ENCODE measurements around the gene KIF2C.
"Not testable (repeated sequence)": the region's sequence is repeated elsewhere in the genome, so short reads cannot be mapped to it uniquely, and the experiment has no call there.

KIF2C gene

DNA sequence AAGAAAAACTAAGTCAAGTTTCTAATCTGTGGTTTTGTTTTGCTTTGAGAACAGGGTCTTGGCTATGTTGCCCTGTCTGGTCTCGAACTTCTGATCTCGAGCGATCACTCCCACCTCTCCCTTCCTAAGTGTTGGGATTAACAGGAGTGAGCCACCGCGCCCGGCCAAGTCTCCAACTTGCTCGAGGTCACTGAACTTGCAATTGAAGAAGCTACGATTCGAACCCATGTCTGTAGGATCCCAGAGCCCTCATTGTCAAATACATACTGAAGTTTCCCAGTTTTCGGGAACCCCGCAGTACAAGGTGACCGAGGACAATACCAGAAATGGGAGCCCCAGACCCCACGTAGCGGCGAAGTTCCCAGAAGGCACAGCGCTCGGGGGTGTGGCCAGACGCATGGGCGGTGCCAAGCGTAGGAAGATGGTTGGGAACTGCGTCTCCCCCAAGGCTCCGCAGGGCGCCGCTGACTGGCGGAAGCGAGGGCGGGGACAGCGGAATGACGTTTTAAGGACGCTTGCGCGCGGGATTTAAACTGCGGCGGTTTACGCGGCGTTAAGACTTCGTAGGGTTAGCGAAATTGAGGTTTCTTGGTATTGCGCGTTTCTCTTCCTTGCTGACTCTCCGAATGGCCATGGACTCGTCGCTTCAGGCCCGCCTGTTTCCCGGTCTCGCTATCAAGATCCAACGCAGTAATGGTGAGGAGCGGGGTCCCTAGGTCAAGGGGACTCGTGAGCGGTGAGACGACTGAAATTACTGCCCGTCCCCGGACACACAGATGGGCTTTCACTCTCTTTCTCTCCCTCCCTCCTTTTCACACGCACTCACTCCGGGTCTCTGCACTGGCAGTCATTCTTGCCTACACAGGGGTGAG, at the start of gene KIF2C:
Gene KIF2C, plus strand, starts transcription at position 531 of the 872 bp plus-strand sequence. Its CDS starts 96 bp downstream, at position 627.
- DNase-seq: peak; percentile 97

DNA sequence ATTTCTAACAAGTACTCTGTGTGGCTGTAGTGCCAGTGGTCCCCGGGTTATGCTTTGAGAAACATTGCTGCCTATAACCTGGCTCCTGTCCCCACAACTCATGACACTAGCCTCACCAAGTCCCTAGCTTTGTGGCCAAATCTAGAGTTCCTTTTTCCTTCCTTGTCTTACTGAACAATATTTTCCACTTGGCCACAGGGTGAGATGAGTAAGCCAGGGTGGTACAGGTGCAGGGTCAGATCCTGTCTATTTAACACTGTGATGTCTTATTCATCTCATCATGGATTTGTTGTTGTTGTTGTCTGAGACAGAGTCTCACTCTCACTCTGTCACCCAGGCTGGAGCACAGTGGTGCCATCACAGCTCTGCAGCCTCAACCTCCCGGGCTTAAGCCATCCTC, 46.5 kb upstream of the KIF2C start:
- no peak for DNase-seq

- no peak for DNase-seq
Measured at GRCh38 chr1:44693900-44694299, 45.7 kb upstream of the KIF2C start.

DNA sequence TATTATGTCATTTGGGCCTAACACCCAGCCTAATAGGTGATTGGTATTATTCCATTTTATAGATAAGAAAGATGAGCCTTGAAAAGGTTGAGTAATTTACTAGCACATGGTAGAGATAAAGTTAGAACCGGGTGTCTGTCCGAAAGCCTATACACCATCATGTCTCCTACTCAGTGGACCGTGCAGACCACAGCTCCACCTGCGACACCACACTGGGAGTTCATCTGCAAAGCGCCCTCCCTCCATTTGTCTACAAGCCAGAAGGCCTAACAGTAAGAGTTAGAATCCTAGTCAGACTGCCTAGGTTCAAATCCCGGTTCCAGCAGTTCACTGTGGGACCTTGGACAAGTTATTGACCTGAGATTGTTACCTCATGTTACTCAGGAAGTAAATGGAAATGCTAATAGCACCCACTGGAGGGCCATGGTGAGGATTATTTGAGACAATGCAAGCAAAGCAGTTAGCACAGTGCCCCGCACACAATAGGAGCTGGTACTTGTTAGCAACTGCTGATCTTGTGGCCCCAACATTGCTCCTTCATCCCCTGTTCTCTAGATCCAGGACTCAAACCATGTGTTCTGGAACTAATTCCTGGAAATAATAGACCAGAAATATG, 44.7 kb upstream of the KIF2C start:
- no peak for DNase-seq

- no peak for DNase-seq
Measured at GRCh38 chr1:44695671-44696070, 44.0 kb upstream of the KIF2C start.

DNA sequence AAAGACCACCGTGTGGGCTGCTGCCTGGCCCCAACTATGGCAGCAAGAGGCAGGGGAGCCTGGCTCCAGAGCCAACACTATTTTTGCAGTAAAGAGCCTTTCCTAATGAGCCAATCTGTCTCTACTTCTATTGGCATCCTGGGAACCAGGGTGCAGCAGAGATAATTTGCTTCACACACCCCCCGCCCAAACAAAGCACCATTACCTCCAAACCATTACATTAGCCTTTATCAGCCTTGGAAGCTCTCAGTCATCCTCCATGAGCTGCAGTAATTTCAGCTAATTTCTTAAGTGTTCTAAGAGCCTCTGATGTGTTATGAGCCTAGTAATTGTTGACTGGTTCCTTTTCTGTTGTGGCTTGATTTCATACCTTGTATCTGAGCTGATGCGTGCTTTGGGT, 43.5 kb upstream of the KIF2C start:
- DNase-seq: no peak

- peak; percentile 7 to 22 for DNase-seq
Measured at GRCh38 chr1:44696789-44697345, 42.8 kb upstream of the KIF2C start.

DNA sequence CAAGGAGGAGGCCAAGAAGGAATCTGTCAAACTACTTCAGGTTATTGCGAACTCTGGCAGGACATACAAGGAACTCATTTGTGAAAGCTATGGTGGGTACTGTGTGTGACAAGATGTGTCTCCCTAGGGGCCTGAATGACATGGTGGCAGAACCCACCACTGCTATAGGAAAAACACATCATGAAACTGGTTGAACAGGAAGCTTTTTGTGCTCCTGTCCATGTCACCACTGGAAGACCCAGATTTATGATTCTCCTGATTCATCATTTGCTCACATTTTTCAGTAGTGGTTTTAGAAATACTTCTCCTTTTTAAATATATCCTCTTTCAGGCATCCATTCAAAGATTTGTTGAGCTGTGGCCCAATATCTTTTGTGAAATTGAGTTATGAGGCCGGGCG, 41.5 kb upstream of the KIF2C start:
- DNase-seq: no peak

DNA sequence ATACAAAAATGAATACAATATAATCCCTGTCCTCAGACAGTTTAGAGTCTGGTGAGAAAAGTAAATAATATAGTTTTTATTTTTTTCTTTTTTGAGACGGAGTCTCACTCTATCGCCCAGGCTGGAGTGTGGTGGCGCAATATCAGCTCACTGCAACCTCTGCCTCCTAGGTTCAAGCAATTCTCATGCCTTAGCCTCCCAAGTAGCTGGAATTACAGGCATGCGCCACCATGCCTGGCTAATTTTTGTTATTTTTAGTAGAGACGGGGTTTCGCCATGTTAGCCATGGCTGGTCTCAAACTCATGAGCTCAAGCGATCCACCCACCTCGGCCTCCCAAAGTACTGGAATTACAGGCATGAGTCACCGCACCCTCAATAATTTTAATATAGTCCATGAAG, 40.3 kb upstream of the KIF2C start:
- DNase-seq: not testable (repeated sequence)

DNA sequence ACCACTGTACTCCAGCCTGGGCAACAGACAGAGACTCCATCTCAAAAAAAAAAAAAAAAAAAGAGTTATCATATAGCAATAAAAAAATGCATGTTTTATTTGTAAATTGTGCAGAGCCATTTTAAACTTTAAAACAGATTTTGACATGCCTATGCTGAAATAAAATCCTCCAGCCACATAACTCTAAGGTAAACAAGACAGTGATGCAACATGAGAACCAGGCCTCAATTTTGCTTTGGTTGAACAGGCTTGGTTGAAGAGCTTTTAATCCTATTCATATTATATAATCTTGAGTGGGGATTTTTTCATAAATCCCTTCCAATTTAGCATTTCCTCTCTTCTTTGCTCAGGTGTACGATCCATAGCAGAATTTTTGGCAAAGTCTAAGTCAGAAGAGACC, 39.1 kb upstream of the KIF2C start:
- DNase-seq: no peak

- no peak for DNase-seq
Measured at GRCh38 chr1:44701141-44701573, 38.5 kb upstream of the KIF2C start.

DNA sequence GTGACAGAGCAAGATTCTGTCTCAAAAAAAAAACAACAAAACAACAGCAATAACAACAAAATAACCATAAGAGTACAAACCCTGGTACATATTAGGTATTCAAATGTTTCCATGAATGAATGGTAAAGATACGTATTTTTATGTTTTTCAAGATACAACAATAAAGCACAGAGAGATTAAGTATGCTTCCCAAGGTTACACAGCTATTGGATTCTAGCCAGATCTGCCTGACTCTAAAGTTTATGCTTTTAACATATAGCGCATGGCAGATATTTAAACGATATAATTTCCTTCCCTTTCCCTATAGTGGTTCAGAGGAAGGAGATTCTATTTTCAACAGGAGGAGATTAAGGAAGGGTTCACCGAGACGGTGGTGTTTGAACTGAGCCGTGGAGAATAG, 34.2 kb upstream of the KIF2C start:
- no peak for DNase-seq

DNA sequence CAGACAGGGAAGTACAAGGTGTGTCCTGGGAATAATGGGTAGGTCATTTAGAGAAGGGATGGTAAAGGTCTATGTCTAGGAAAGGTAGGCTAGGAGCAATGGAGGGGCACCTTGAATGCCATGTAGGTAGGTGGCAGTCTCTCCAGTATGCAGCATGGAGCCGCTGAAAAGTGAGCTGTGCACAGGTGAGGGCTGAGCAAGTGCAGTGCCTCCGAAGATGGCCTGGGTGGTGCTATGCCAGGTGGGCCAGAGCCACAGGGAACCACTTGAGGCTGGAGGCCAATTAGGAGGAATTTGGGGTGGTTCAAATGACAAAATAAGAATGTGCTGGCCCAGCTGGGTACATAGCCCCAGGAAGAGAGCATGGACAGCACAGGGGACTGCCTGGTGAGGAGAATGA, 33.7 kb upstream of the KIF2C start:
- DNase-seq: no peak

- DNase-seq: no peak
Measured at GRCh38 chr1:44707112-44707881, 32.3 kb upstream of the KIF2C start.

GRCh38 chr1:44707959-44708831, 31.4 kb upstream of the KIF2C start:
- DNase-seq: peak; percentile 40 to 48

DNA sequence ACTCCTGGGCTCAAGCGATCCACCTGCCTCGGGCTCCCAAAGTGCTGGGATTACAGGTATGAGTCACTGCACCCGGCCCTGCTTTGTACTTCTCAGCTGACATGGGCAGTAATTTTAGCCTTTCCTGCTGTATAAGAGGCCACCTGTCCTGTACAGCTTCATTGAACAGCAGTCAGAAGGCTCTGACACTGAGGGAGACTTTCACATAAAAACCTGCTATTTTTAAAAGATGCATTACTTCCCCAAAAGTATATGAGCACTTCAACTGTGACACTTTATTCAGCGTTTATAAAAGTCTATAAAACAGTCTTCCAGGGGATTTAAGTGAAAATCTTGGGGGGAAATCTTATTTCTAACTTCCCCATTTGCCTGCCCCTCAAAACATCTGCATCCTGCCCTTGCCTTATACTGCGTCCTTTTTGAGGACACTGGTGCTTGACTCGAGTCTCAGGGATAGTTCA, 26.3 kb upstream of the KIF2C start:
- no peak for DNase-seq

DNA sequence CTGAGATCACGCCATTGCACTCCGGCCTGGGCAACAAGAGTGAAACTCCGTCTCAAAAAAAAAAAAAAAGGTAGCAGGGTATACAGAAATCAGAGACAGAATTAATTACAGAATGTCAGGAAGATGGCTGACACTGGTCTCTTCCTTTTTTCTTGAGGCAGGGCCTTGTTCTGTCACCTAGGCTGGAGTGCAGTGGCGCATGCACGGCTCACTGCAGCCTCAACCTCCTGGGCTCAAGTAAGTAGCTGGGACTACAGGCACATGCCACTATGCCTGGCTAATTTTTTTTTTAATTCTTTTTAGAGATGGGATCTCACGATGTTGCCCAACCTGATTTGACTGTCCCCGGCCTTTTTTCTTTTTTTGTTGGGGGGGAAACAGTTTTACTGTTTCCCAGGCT, 25.1 kb upstream of the KIF2C start:
- no peak for DNase-seq

- DNase-seq: peak; percentile 59 to 72
Measured at GRCh38 chr1:44714944-44715571, 24.6 kb upstream of the KIF2C start.

DNA sequence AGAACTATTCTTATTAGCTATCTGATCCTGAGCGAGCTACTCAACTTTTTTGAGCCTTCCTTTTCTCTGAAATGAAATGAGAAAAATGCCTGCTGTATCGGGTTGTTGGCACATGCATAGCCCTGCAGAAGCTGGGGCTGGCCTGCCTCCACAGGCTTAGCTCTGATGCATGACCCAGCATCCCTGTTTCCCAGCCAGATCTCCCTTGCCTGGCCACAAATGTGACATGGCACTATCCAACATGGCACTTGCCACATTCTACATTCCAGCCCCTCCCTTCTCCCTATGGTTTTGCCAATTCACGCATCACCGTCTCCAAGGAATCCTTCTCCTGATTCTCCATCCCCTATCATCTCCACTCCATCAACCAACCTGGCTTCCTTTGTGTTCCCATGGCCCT, 22.5 kb upstream of the KIF2C start:
- no peak for DNase-seq

- no peak for DNase-seq
Measured at GRCh38 chr1:44717653-44718052, 22.0 kb upstream of the KIF2C start.

DNA sequence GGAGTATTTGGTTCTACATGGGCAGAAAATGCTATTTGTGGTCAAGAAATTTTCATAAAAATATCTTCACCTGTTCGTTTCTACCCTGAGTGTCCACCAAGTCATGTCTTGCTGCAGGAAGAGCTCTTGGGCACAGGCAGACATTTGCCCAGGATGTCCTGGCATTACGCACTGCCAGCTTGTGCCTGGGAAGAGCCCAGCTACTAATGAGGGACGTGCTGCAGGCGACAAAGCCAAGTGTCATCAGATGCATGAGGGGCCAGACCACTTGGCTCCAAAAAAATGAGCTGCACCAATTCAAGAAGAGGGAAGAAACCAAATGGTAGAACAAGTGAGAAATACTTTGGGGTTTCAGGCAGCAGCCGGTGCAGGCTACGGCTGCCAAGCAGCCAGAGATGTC, 21.5 kb upstream of the KIF2C start:
- DNase-seq: no peak

GRCh38 chr1:44719318-44719717, 20.3 kb upstream of the KIF2C start:
- DNase-seq: no peak

Data from activated CD4-positive, alpha-beta T cell treated with anti-CD3 and anti-CD28 coated beads for 4 hours (primary cell).